IMR-90 (cell line): Measurements from ENCODE around the gene CDC42BPA. TPM values are rescaled to one million over a fixed set of nuclear protein-coding genes. Genes with fewer than 3 reads are reported as not detected.

Source experiments
- ATAC-seq: fragments of 200-7000 bp; cut with Tn5 transposase; 2 replicates; pipeline ENCODE4 v1.9.1; 2020; ENCODE audit warnings: low read depth, mild to moderate bottlenecking, moderate library complexity
- BruUV-seq: library from RNA; stranded (reverse); fragments of 400-500 nt; replicated peaks from 2 replicates; lab custom pipeline; 2021; lab: Mats Ljungman, UMichigan
- CTCF ChIA-PET: fragments of 300-600 bp; formaldehyde crosslinking; extraction: SDS; loops from one replicate; lab custom pipeline; 2021; ENCODE audit warnings: antibody characterized with exemption; lab: Yijun Ruan, JAX
- POLR2A ChIA-PET: fragments of 300-600 bp; sonication (Branson Sonifier 250); formaldehyde crosslinking; loops from one replicate; lab custom pipeline; 2022; ENCODE audit warnings: antibody characterized with exemption; ENCODE audit not compliant: unreplicated experiment; lab: Charles Lee
- DNase-seq: peaks from one replicate; pipeline ENCODE4 v3.0.0; 2013
- H2AFZ ChIP-seq: replicated peaks from 2 replicates; pipeline ENCODE3; 2013; ENCODE audit warnings: low read length, mild to moderate bottlenecking; ENCODE audit not compliant: poor library complexity
- H2AK5ac ChIP-seq: 2 replicates; pipeline ENCODE4 v1.6.1; 2013; ENCODE audit warnings: low read depth, low read length, inconsistent platforms
- H2AK9ac ChIP-seq: replicated peaks from 2 replicates; pipeline ENCODE3; 2013; ENCODE audit warnings: mild to moderate bottlenecking, low read depth, low read length, moderate library complexity; ENCODE audit not compliant: poor library complexity
- H2BK120ac ChIP-seq: 2 replicates; pipeline ENCODE4 v1.6.1; 2013; ENCODE audit warnings: low read depth, low read length, inconsistent platforms
- H2BK15ac ChIP-seq: 3 replicates; pipeline ENCODE4 v1.6.1; 2013; ENCODE audit warnings: low read depth, low read length, inconsistent platforms
- H2BK20ac ChIP-seq: 2 replicates; pipeline ENCODE4 v1.6.1; 2013; ENCODE audit warnings: low read depth, mild to moderate bottlenecking, inconsistent platforms, low read length, moderate library complexity
- H2BK5ac ChIP-seq: 2 replicates; pipeline ENCODE4 v1.6.1; 2013; ENCODE audit warnings: mild to moderate bottlenecking, low read depth, low read length, inconsistent platforms; ENCODE audit not compliant: poor library complexity, severe bottlenecking
- H3K14ac ChIP-seq: replicated peaks from 2 replicates; pipeline ENCODE4 v1.6.1; 2013; ENCODE audit warnings: low read depth, low read length, inconsistent platforms
- H3K18ac ChIP-seq: 2 replicates; pipeline ENCODE4 v1.6.1; 2013; ENCODE audit warnings: low read depth, low read length, control low read depth
- H3K23ac ChIP-seq: 2 replicates; pipeline ENCODE4 v1.6.1; 2013; ENCODE audit warnings: low read depth, low read length, inconsistent platforms
- H3K27ac ChIP-seq: 2 replicates; pipeline ENCODE4 v1.5.1; 2013; ENCODE audit warnings: mild to moderate bottlenecking, control low read depth, low read length; ENCODE audit not compliant: insufficient read depth
- H3K27me3 ChIP-seq: 2 replicates; pipeline ENCODE4 v1.6.1; 2013; ENCODE audit warnings: low read length; ENCODE audit not compliant: control insufficient read depth, insufficient read depth
- H3K36me3 ChIP-seq: 2 replicates; pipeline ENCODE4 v1.6.1; 2013; ENCODE audit warnings: low read length, mixed read lengths; ENCODE audit not compliant: control insufficient read depth, insufficient read depth
- H3K4ac ChIP-seq: 2 replicates; pipeline ENCODE4 v1.6.1; 2013; ENCODE audit warnings: low read depth, low read length, inconsistent platforms
- H3K4me1 ChIP-seq: 2 replicates; pipeline ENCODE4 v1.6.1; 2013; ENCODE audit warnings: low read length, mixed read lengths; ENCODE audit not compliant: control insufficient read depth, insufficient read depth
- H3K4me2 ChIP-seq: 2 replicates; pipeline ENCODE4 v1.6.1; 2013; ENCODE audit warnings: low read depth, mild to moderate bottlenecking, control low read depth, low read length, moderate library complexity
- H3K4me3 ChIP-seq: 2 replicates; pipeline ENCODE4 v1.5.1; 2013; ENCODE audit warnings: low read depth, mild to moderate bottlenecking, control low read depth, low read length, moderate library complexity; ENCODE audit not compliant: insufficient read depth
- H3K56ac ChIP-seq: 2 replicates; pipeline ENCODE4 v1.6.1; 2013; ENCODE audit warnings: low read length, inconsistent platforms; ENCODE audit not compliant: insufficient read depth; ENCODE audit errors: extremely low read depth
- H3K79me1 ChIP-seq, 2 experiments: 2 replicates each; pipeline ENCODE4 v1.6.1; 2013; ENCODE audit warnings: low read length in 2 of 2, inconsistent platforms in 1 of 2, low read depth in 1 of 2
- H3K9ac ChIP-seq: 2 replicates; pipeline ENCODE4 v1.6.1; 2013; ENCODE audit warnings: low read depth, low read length, control low read depth
- H3K9me1 ChIP-seq: 2 replicates; pipeline ENCODE4 v1.6.1; 2013; ENCODE audit warnings: low read length, inconsistent platforms; ENCODE audit not compliant: insufficient read depth
- H3K9me3 ChIP-seq: 2 replicates; pipeline ENCODE4 v1.6.1; 2013; ENCODE audit warnings: low read length; ENCODE audit not compliant: control insufficient read depth, insufficient read depth
- H4K20me1 ChIP-seq: 2 replicates; pipeline ENCODE4 v1.6.1; 2013; ENCODE audit warnings: low read length, inconsistent platforms; ENCODE audit not compliant: insufficient read depth
- H4K5ac ChIP-seq: 2 replicates; pipeline ENCODE4 v1.6.1; 2013; ENCODE audit warnings: mild to moderate bottlenecking, low read depth, low read length, control low read depth
- H4K8ac ChIP-seq, 2 experiments: 2 replicates each; pipeline ENCODE4 v1.6.1; 2013; ENCODE audit warnings: low read depth in 2 of 2, low read length in 2 of 2, control low read depth in 1 of 2, inconsistent platforms in 1 of 2
- H4K91ac ChIP-seq: 2 replicates; pipeline ENCODE4 v1.6.1; 2013; ENCODE audit warnings: low read depth, low read length, inconsistent platforms; ENCODE audit not compliant: insufficient read depth
- BHLHE40 ChIP-seq: fragments of 150-350 bp; IDR thresholded peaks from 2 replicates; pipeline ENCODE4 v1.6.1; 2016; ENCODE audit warnings: mild to moderate bottlenecking, low read depth, low read length
- CHD1 ChIP-seq: IDR thresholded peaks from 2 replicates; pipeline ENCODE4 v1.6.1; 2012; ENCODE audit warnings: low read depth, low read length, improper control_type of control experiment
- POLR2A ChIP-seq: IDR thresholded peaks from 2 replicates; pipeline ENCODE4 v1.6.1; 2012; ENCODE audit warnings: mild to moderate bottlenecking, low read depth, low read length
- RAD21 ChIP-seq: IDR thresholded peaks from 2 replicates; pipeline ENCODE4 v1.6.1; 2012; ENCODE audit warnings: low read length, improper control_type of control experiment
- WGBS, 2 experiments: methylation state at CpG; one replicate each; pipeline versions ENCODE4 v1.1.5 to v1.1.7; 2013; ENCODE audit warnings: missing lambda C conversion rate in 2 of 2; ENCODE audit not compliant: insufficient read length in 1 of 2; ENCODE audit errors: extremely low coverage in 2 of 2; 5-methylcytosine and 5-hydroxymethylcytosine counted together
- dilution Hi-C: fragments of 300-500 bp; cut with HindIII; formaldehyde crosslinking; loops from one replicate; pipeline ENCODE4 v1.14.3; 2018; ENCODE audit warnings: low sequenced_read_pairs; ENCODE audit not compliant: unreplicated experiment
- in situ Hi-C: fragments of 300-500 bp; cut with MboI; formaldehyde crosslinking; loops from 3 replicates; pipeline ENCODE4 v1.14.3; 2019; ENCODE audit warnings: low sequenced_read_pairs, inconsistent platforms, mixed read lengths
- intact Hi-C: fragments of 100-400 bp; cut with micrococcal nuclease; formaldehyde crosslinking; loops from 2 replicates; pipeline ENCODE4 v1.10.0; 2022
- polyA plus RNA-seq, 3 experiments: library from polyadenylated mRNA; depleted of rRNA; stranded (reverse); fragments of >200 nt; gene quantifications; 2 replicates each; pipeline ENCODE4 v1.2.3, GENCODE V29; 2012; ENCODE audit warnings: low replicate concordance in 1 of 3
- total RNA-seq: library from RNA; depleted of rRNA; stranded (reverse); fragments of >200 nt; gene quantifications from 2 replicates; pipeline ENCODE4 v1.2.3, GENCODE V29; 2012
- TF ChIP-seq, protein P1 (sequence below): fragments of 150-350 bp; IDR thresholded peaks from 2 replicates; pipeline ENCODE4 v1.6.1; 2016; ENCODE audit warnings: low read depth, mild to moderate bottlenecking, low read length, moderate library complexity, borderline replicate concordance

The CDC42BPA gene
- total and polyA plus RNA-seq, 2 of the 4 experiments (the other 2 are of a cell fraction), result 9.4 to 27.8 TPM

DNA sequence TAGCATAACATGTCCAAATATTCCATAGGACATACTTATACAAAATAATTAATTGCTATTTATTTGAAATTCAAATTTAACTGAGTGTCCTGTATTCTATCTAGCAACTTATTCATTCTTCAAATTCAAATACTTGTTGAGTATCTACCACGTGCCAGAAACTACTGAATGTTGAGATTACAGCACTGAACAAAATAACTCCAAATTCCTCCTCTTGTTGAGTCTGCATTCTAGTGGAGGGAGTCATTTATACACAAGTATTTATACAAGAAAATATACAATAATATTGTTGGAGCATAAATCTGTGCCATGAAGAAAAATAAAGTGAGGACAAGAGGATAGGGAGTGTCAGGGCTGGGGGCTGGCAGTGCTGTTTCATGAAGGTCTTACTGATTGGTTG lies 43.7 kb upstream of the CDC42BPA start:
- no peak overlapping the region for H3K23ac ChIP-seq
- peak overlapping the region; percentile 18 for H2AFZ ChIP-seq
- H2AK5ac ChIP-seq, result no peak overlapping the region
- no CpG with 5 or more reads among the region's 1 CpG for WGBS, 2 experiments
- H3K14ac ChIP-seq, result no peak overlapping the region
- no peaks in the 10 kb centered on the region for H3K36me3 ChIP-seq
- 0 out of 2 replicates have a peak, but pooled peaks cover 3% of the 10 kb centered on the region for H4K20me1 ChIP-seq
- H3K18ac ChIP-seq, result no peak overlapping the region
- H3K4me2 ChIP-seq, result no peak overlapping the region
- H4K5ac ChIP-seq, result no peak overlapping the region
- no peak overlapping the region for H3K27ac ChIP-seq
- no peak overlapping the region for H2BK20ac ChIP-seq
- no peak overlapping the region for H2BK120ac ChIP-seq
- no peak overlapping the region for H2BK5ac ChIP-seq
- peaks cover 4% of the 10 kb centered on the region; the same call in 1 of the 2 replicates for H3K27me3 ChIP-seq
- CTCF ChIA-PET, result interaction anchor here (0.7 kb wide), 1 partner anchor 479 kb away, joined by 7 read pairs; no protein-coding TSS in a partner anchor
- peaks cover 7% of the 10 kb centered on the region; the same call in 1 of the 2 replicates for H3K4me1 ChIP-seq
- no peak overlapping the region for H3K4me3 ChIP-seq
- TF ChIP-seq BHLHE40, result peak; percentile 51; the same call in 1 of the 2 replicates
- no peak for TF ChIP-seq CHD1
- no peak for TF ChIP-seq POLR2A
- TF ChIP-seq, protein P1, sequence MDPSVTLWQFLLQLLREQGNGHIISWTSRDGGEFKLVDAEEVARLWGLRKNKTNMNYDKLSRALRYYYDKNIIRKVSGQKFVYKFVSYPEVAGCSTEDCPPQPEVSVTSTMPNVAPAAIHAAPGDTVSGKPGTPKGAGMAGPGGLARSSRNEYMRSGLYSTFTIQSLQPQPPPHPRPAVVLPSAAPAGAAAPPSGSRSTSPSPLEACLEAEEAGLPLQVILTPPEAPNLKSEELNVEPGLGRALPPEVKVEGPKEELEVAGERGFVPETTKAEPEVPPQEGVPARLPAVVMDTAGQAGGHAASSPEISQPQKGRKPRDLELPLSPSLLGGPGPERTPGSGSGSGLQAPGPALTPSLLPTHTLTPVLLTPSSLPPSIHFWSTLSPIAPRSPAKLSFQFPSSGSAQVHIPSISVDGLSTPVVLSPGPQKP, result no peak
- no peak for TF ChIP-seq RAD21
- dilution Hi-C loops, result no loop called here
- H4K8ac ChIP-seq, result no peak overlapping the region
- BruUV-seq, result no TSS peak
- H3K56ac ChIP-seq, result no peak overlapping the region
- H3K79me1 ChIP-seq, result no peaks in the 10 kb centered on the region
- no peak overlapping the region for H3K9ac ChIP-seq
- H3K9me3 ChIP-seq, result no peaks in the 10 kb centered on the region
- no peak overlapping the region for H3K4ac ChIP-seq
- POLR2A ChIA-PET, result no interaction called here
- in situ Hi-C loops, result no loop called here
- H4K91ac ChIP-seq, result no peak overlapping the region
- intact Hi-C loops, result no loop called here
- peaks cover 5% of the 10 kb centered on the region for H3K9me1 ChIP-seq
- peak; percentile 64 for ATAC-seq
- peak; percentile 56 for DNase-seq
- no peak overlapping the region for H2AK9ac ChIP-seq
- no peak overlapping the region for H2BK15ac ChIP-seq
